ENCODE results near the gene NRG2.

NRG2 gene

DNA sequence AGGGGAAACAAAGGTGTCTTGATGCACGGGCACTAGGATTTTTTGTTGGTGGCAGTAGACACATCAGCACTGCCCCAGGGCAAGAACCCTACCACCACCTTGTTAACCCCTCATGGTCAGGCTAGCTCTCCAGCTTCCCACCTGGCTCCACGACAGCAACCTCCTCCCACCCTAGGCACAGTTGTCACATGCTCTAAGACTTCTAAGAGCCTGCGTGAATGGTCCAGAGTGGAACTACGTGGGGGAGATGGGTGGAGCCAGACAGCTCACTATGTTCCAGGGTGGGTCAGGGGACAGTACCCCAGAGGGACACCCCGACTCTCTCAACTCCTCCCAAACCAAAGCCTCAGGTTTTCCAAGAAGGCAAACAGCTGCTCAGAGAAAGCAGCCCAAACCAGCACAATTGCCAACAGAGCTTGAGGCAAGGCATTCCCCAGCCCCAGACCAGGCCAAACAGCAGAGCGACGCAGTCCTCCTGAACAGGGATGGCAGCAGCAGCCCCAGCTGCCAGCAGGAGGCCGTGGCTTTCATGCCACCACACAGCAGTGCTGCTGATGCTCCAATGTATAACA lies 78.0 kb downstream of the NRG2 start:
- DNase-seq, result no peak

DNA sequence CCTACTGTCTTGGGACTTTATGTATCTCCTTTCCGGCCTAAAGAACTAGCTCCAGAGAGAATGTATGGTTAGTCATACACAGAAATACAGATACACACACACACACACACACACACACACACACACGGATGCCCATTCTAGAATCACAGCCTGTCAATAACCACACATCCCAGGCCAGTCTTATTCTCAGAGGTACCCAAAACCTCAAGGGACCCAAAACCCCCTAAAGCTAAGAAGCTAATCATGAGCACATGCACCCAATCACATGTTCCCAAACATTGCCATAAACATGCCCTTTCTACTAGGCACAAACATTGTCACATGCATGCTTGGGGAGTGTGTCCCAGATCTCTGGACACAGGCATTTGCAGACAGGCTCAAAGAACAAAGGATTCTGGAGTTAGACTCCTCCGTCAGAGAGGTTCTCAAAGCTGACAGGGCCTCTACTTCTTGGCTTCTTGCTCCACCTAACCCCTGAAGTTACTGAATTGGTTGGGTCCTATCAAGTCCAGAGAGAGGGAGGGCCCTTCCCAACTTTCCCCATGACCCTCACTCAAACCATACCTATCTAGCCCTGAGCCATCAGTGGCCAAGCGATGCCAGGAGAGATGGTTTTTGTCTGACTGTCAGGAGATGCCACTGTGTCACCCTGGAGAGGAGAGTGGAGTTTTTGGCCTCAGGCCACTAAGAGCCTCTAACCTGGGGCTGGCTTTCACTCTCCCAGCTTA lies 78.7 kb downstream of the NRG2 start:
- no peak for DNase-seq

DNA sequence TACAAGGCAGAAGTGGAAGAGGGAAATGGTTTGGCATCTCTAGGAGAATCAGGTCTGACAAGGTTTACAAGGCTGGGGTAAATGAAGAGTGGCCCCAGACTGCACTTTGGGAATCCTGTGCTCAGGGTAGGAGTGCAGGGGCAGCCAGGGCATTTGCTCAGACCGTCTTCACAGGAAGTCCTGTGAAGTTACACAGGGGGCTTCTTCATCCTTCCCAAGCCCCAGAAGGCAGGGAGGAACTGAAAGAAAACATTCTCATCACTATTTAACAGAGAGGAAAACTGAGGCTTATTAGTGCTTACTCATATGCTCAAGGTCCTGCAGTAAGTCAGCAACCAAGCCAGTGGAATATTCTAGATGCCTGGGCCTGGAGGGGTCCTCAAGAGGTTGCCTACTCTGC lies 80.7 kb downstream of the NRG2 start:
- no peak for DNase-seq

DNA sequence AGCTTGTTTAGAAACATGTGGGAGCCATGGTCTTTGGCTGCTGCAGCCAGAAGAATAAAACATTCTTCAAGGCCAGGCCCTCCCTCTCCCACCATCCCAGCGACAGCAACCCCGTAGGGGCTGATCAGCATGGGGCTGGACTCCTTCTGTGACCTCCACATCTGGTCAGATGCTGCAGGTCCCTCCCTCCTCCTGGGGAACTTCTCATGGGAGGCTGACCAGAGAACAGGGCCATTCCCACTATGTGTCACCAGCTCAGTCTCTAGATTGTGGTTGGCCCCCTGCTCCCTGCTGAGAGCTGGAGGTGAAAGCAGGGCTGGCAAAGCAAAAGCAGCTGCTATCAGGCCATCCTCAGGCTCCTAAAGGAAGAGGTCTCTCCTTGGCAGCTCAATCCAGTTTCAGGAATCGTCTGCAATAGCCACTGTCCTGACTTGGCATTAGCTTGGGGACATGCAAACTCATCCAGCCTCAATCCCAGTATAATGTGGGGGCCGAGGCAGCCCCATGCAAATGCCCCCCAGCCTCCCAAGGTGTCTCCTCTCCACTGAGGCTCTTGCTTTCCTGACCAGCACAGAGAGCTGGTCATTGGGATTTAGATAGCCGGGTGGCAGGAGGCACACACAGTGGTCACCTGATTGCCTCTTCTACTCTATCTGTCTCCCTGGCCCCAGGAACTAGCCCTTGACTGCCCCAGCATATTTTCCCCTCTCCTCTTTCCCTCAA lies 81.5 kb downstream of the NRG2 start:
- DNase-seq, result no peak

DNA sequence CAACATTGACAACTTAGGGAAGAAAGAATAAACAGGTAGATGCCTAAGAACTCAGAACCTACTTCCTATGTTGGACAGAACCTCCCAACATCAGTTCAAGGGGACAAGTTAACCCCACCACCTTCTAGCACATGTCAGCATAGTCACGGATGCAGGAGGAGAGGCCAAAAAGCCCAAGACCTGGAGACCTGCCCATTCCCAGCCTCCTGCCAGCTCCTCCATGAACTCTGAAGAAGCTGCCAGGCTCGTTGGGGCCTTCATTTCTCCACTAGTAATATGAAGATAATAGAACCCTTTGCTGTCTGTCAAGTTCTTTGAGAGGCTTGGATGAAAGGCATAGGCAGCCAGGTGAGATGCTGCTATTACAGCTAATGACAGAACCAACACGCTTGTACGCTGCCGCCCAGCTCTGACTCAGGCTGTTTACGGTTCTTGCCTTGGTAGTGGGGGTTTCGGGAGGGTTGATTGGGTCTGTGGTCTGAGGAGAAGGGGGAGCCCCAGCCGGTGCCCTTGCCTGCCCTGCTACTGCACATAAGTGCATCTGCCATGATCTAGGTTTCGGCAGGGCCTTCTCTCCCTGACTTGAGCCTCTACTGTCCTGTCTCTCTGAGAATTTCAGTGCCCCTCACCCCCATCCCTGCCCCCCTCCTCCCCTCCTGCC lies 82.2 kb downstream of the NRG2 start:
- DNase-seq, result no peak

DNA sequence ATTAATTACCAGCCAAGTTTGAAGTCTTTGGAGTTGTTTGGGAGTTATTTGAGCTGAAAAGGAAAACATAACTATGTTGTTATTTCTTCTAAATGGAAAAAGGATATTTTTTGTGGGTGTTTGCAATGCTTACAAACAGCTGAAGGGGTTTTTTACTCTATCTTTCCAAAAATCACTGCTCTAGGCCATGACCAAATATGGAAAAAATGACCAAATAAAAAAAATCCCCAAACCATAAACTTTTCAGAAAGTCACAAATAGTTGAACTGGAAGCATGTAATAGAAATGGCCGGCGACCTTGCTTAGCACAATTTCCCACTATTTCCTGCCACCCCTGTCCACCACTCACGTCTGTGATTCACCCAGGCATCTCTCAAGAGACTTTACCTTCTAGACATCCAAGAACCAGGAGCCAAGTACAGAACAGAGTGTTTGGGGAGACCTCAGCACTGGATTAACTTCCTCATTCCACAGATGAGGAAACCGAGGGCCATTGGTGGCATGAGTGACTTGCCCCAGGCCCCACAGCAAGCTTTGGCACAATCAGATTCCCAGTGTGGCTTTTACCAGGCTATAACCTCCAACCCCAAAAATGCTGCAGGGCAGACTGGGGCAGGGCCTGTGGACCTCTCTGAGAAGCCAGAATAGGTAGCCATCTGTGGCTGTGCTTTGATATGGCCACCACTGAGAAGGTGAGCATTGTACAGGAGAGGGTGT lies 84.5 kb downstream of the NRG2 start:
- DNase-seq, result no peak

DNA sequence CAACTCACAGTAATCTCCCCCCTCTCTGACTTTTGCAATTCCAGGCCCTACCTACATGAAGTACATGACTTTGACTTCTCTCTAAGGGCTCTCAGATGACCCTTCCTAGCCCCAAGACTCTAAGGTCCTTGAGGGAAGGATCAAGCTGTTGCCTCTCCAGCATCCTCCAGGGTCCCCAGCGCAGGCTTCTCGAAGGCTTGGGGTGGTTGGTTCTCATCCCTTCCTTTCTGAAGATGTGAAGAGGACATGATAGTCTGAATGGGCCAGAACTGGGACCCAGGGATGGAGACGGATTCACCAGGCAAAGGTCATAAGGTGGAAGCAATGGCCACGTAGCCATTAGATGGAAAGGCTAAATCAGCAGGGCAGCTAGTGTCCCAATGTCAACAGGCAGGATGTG lies 86.8 kb downstream of the NRG2 start:
- no peak for DNase-seq

DNA sequence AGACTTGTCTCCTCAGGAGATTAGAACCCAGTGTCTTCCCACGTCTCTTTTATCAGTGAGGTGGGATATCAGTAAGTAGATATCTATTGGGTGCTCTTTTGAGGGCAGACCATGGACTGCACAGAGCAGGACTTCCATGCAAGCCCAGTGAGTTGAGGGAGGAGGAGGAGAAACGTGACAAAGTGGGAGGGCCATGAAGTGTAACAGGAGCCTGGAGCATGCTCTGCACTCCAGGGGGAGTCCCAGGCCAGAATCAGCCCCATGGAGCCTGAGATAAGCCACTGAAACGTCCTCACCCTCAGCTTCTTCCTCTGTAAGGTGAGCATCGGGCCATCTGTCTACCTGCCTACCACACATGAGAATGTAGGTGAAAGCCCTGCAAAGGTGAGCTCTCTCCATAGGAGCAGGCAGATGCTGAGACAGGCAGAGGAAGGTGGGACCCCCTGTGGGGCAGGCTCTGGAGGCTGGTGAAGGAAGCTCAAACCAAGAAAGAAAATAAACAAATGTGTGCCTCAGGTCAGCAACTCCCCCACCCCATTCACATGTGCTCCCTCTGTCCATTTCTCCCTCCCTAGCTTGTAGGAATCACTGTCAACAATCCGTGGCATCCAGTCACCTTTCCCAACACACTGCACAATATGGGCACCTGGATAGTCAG lies 87.4 kb downstream of the NRG2 start:
- DNase-seq, result no peak

DNA sequence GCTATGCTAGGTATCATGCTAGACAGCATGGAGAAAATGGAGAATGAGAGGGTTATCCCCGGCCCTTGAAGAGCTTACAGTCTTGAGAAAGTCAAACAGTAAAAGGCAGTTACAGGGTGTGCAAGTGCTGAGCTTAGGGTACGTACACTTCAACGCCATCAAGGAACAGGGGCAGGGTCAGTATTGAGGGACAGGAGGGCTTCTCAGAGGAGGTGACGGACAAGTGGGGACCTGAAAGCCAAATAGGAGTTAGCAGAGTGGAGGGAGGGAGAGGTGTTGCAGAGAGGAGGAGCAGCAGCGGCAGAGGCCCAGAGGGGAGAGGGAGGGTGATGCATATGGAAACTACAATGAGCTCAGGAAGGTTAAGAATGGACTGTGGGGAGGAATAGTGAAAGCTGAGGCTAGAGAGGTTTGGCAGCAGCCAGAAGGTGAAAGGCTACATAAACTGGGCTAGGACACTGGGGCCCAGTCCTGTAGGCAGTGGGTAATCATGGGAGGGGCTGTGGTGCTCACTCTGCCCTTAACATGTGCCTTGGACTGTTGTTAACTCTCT lies 88.0 kb downstream of the NRG2 start:
- no peak for DNase-seq

DNA sequence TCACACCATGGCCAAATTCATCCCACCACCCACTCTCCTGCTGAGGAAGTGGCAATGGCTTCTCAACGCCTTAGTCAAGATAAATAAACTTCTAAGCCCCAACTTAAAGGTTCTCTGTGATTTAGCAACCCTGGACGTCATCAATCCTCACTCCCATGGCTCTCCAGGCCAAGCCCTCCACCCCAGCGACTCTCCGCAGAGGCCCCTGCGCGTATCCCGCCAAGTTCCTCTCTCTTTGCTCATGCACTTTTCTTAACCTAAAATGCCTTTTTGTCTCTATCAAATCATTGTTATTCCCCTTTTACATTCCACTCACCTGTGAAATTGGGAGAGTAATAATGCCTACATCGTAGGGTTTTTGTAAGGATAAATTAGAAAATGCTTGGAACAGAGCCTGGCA lies 88.6 kb downstream of the NRG2 start:
- no peak for DNase-seq

DNA sequence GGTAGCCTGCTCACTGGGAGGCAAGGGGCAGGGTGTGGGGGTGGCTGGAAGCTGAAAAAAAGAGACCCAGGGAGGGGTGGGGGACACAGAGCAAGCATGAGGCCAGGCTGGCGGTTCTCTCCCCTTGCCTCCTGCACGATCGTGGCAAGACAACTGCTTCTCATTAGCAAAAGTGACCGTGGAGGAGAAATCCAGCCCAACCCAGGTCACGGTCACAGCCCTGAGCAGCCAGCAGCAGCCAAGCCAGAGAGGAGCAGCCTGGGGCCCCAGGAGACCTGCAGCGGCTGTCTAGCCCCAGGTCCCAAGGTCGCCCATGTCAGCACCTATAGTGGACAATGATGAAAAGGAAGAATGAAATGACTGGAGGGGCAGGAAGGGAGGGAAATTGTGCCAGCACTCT lies 89.1 kb downstream of the NRG2 start:
- DNase-seq, result no peak

DNA sequence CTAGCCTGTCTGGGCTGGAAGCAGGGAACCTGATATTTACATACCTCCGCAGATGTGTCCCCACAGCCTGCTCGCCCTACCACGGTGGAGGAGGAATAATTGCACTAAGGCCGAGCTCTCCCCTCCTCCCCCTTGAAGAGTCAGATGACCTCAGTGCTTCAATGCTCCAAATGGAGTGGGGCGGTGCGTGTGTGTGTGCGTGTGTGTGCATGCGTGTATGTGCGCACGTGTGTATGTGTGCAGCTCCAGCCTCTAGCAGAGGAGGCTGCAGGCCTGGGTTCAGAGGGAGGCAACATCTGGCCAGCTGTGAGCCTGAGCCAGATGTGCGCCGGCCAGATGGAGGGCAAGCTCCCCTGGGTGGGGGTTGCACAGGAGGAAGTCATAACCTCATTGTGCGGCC lies 90.5 kb downstream of the NRG2 start:
- no peak for DNase-seq

DNA sequence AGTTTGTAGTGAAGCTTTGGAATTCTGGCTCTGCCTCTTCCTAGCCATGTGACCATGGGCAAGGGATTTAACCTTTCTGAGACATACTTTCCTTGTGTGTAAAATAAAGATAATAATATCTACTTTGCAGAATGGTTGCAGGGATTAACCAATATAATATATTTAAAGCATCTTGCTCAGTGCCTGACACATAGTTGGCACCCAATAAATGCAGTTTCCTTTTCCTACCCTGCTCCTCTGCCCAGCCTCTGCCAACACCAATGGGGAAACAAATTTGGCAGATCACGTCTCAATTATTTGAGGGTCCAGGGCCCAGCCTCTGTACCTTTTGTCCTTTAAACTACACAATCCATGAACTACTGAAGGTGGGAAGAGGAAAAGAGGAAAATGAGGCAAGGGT lies 91.1 kb downstream of the NRG2 start:
- no peak for DNase-seq

DNA sequence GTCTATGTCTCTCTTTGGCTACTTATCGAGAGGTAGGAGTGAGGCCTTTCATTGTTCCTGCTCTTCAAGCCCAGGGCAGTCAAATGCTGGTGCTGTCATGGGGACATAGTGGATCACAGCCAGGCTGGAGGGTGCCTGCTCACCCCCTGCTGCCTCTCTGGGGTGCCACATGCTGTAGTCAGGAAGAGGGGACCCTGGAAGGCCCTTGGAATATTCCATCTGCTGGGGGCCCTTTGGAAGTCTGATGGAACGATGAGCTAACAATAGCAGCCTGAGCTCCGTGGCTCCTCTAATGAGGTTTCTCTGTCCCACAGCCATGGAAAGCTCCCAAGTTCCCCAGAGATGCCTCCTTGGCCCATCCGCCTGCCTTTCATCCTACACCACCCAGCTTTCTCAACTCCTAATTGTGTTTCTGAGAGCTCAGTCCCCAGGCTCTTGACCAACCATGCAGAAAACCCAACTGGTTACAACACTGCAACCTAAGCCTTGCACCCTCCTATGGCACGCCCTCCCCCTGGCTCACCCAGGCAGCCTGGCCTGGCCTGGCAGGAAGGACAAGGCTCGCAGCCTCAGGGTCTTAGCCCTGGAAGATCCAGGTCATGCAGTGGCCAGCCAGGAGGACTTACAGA lies 91.7 kb downstream of the NRG2 start:
- no peak for DNase-seq

DNA sequence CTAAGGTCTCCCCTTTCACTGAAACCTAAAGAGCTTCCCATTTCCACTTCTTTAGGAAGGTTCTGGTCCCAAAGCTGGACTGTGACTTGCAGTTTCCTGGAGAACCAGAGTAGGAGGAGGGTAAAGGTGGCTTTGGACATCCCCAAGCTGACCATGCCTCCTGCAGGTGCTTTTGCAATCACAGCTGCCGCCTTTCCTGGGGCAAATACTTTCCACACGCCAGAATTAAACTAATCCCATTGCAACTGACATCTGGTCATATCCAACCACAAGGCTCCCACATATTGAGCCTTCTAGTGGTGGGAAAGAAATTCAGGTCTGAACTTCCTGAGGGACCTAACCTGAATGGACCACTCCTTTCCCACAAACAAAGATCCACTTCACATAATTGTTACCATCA lies 92.7 kb downstream of the NRG2 start:
- DNase-seq, result no peak

DNA sequence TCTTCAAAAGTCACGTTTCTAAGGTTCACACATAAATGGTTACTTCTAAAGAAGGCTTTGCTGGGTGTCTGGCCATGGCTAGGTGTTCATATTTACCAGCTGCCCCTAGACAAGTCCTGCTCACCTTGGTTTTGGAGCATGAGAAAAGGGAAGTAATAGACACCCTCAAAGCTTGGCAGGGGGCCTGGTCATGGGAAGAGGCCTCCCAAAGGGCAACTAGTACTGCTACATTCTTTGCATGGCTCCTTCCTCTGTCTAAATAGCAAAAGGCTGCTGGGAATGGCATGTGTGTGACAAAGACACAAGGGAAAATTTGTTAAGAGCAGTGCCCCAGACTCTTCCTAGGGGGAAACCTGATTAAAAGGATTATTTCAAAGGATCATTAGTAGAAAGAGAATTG lies 93.4 kb downstream of the NRG2 start:
- no peak for DNase-seq

DNA sequence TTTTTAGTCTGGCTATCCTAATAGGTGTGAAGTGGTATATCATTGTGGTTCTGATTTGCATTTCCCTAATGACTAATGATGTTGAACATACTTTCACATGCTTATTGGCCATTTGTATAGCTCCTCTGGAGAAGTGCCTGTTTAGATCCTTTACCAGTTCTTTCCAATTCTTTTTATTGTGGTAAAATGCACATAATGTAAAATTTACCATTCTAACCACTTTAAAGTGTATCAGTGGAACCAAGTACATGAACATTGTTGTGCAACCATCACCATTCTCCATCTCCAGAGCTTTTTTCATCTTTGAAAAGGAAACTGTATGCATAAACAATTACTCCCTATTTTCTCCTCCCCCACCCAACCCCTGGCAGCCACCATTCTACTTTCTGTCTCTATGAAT lies 95.4 kb downstream of the NRG2 start:
- no peak for DNase-seq

DNA sequence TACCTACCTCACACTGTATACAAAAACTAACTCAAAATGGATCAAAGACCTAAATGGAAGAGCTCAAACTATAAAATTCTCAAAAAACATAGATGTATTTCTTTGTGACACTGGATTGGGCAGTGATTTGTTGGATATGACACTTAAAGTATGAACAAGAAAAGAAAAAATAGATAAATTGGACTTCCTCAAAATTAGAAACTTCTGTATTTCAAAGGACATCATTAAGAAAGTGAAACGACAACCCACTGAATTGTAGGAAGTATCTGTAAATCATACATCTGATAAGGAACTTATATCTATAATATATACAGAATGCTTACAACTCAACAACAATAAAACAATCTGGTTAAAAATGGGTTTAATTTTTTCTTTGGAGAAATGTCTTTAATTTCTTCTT lies 96.7 kb downstream of the NRG2 start:
- no peak for DNase-seq

DNA sequence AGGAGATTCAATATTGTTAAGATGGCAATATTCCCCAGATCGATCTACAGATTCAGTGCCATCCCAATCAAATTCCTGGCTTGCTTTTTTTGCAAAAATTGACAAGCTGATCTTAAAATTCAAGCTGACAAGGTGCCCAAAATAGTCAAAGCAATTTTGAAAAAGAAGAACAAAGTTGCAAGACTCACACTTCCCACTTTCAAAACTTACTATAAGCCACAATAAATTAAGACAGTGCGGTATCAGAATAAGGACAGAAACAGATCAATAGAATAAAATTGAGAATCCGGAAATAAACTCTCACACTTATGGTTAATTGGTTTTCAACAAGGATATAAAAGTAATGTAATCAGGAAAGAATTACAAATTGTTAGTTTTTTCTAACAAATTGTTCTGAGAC lies 97.1 kb downstream of the NRG2 start:
- DNase-seq, result no peak

DNA sequence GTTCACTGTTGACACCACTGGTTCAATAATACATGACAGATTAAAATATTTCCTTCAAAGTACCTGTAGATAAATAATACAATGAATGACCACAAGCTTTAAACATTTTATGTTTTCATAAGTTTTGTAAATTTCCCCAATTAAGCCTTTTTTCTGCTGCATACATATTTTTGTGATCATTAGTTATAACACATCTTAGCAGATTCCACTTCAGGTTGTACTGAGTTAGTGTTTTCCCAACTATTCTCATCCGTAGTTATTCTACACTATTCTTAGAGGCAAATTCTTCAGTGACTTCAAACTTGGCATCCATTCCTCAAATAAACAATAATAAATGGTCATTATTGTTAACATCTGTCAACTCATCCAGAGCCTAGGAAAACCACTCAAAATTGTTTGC lies 100.9 kb downstream of the NRG2 start:
- DNase-seq, result no peak

DNA sequence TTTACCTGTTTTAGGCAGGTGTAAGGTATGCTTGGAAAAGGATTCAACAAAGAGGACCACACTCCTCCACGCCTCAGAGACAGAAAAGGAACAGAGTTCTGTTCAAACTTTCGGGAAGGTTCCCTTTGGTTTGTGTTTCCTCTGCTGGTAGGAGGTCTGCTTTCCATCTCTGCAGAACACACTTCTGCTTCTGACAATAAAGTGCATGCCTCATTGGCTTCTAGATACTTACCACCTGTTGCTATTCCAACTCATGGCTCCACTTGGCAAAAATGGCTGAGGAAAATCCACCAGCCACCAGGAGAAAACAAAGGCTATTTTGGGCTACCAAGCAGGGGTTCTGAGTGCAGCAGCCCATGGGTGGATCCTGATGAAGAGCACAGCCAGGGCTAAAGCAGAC lies 112.7 kb downstream of the NRG2 start:
- no peak for DNase-seq
